ENCODE data around the gene SPATS2. TPM values are rescaled to one million over a fixed set of nuclear protein-coding genes. Genes with fewer than 3 reads are reported as not detected.
"Not testable (repeated sequence)": the region's sequence is repeated elsewhere in the genome, so short reads cannot be mapped to it uniquely, and the experiment has no call there.

Gene SPATS2
- total RNA-seq, 4 donors from 2014 or later, result 10.5 to 39.3 (median 21.0) TPM

- Histone ChIP-seq H3K36me3 (no peaks in the 10 kb centered on the region), H3K27ac (no peak overlapping the region), H3K4me1 (no peaks in the 10 kb centered on the region), H3K27me3 (no peaks in the 10 kb centered on the region), H3K9me3 (no peaks in the 10 kb centered on the region), H3K4me3 (no peak overlapping the region)
- DNase-seq, result no peak
- intact Hi-C loops (cut with DNase I; ENCODE audit: low total_unique reads) (no loop called here), in situ Hi-C loops (cut with MboI; ENCODE audit: low pct_ligation_motif_present in 1 of 4, low pct_unique_long_range_greater_than_20kb in 1 of 4, low sequenced_read_pairs in 3 of 4) (no loop called here)
- TF ChIP-seq CTCF (IDR thresholded peaks at IDR 0.05), result no peak
- TF ChIP-seq POLR2A (IDR thresholded peaks at IDR 0.05), result no peak
- TF ChIP-seq POLR2AphosphoS5 (IDR thresholded peaks at IDR 0.05), result no peak
- no peak for TF ChIP-seq EP300 (IDR thresholded peaks at IDR 0.05; ENCODE audit: low read depth)
- 73 to 79% methylated on average over 2 of the region's 2 CpGs for WGBS, 2 donors (ENCODE audit: low coverage in 1 of 2)
Measured at GRCh38 chr12:49377386-49377785, 10.1 kb downstream of the SPATS2 start.

- H3K4me3 ChIP-seq; H3K9me3 ChIP-seq; intact Hi-C loops (cut with DNase I; ENCODE audit: low total_unique reads); H3K36me3 ChIP-seq; in situ Hi-C loops (cut with MboI; ENCODE audit: low pct_ligation_motif_present in 1 of 4, low pct_unique_long_range_greater_than_20kb in 1 of 4, low sequenced_read_pairs in 3 of 4); H3K27me3 ChIP-seq; H3K4me1 ChIP-seq; H3K27ac ChIP-seq; DNase-seq: not testable (repeated sequence)
- 79 to 93% methylated on average over 6 to 9 of the region's 9 CpGs for WGBS, 2 donors (ENCODE audit: low coverage in 1 of 2)
Measured at GRCh38 chr12:49380184-49380583, 12.9 kb downstream of the SPATS2 start.

GRCh38 chr12:49388682-49389386, 21.6 kb downstream of the SPATS2 start:
- Histone ChIP-seq H3K9me3 (no peaks in the 10 kb centered on the region), H3K36me3 (peaks cover 0 to 1% (median 0%) of the 10 kb centered on the region in 4 donors), H3K27ac (no peak overlapping the region), H3K27me3 (no peaks in the 10 kb centered on the region), H3K4me1 (no peaks in the 10 kb centered on the region), H3K4me3 (no peak overlapping the region)
- peak; percentile 21 for DNase-seq
- in situ Hi-C loops (cut with MboI; ENCODE audit: low pct_ligation_motif_present in 1 of 4, low pct_unique_long_range_greater_than_20kb in 1 of 4, low sequenced_read_pairs in 3 of 4), result no loop called here
- 68% methylated on average over 18 of the region's 18 CpGs; no CpG with 5 or more reads in 1 of the 2 donors for WGBS, 2 donors (ENCODE audit: low coverage in 1 of 2)
- intact Hi-C loops (cut with DNase I; ENCODE audit: low total_unique reads), result no loop called here
- TF ChIP-seq POLR2AphosphoS5 (IDR thresholded peaks at IDR 0.05), result no peak
- TF ChIP-seq CTCF (IDR thresholded peaks at IDR 0.05), result no peak
- no peak for TF ChIP-seq POLR2A (IDR thresholded peaks at IDR 0.05)
- TF ChIP-seq EP300 (IDR thresholded peaks at IDR 0.05; ENCODE audit: low read depth), result no peak

GRCh38 chr12:49389387-49389703, 22.1 kb downstream of the SPATS2 start:
- TF ChIP-seq EP300 (IDR thresholded peaks at IDR 0.05; ENCODE audit: low read depth), result no peak
- no peak for TF ChIP-seq POLR2A (IDR thresholded peaks at IDR 0.05)
- no peak for TF ChIP-seq POLR2AphosphoS5 (IDR thresholded peaks at IDR 0.05)
- TF ChIP-seq CTCF (IDR thresholded peaks at IDR 0.05), result no peak
- Histone ChIP-seq H3K9me3 (no peaks in the 10 kb centered on the region), H3K4me3 (no peak overlapping the region), H3K27ac (no peak overlapping the region), H3K36me3 (peaks cover 0 to 1% (median 0%) of the 10 kb centered on the region in 4 donors), H3K4me1 (no peaks in the 10 kb centered on the region), H3K27me3 (no peaks in the 10 kb centered on the region)
- DNase-seq, result no peak
- intact Hi-C loops (cut with DNase I; ENCODE audit: low total_unique reads) (no loop called here), in situ Hi-C loops (cut with MboI; ENCODE audit: low pct_ligation_motif_present in 1 of 4, low pct_unique_long_range_greater_than_20kb in 1 of 4, low sequenced_read_pairs in 3 of 4) (no loop called here)
- WGBS, 2 donors (ENCODE audit: low coverage in 1 of 2), result 86 to 89% methylated on average over 11 to 13 of the region's 13 CpGs

- in situ Hi-C loops (cut with MboI; ENCODE audit: low pct_ligation_motif_present in 1 of 4, low pct_unique_long_range_greater_than_20kb in 1 of 4, low sequenced_read_pairs in 3 of 4), result no loop called here
Measured at GRCh38 chr12:49397000-49397399, 29.7 kb downstream of the SPATS2 start.

More at GRCh38 chr12:49397000-49397399, 29.7 kb downstream of the SPATS2 start:
- 100% methylated on average over 1 of the region's 1 CpG for WGBS, 2 donors (ENCODE audit: low coverage in 1 of 2)
- Histone ChIP-seq H3K4me3 (no peak overlapping the region), H3K27ac (no peak overlapping the region), H3K9me3 (no peaks in the 10 kb centered on the region), H3K27me3 (no peaks in the 10 kb centered on the region), H3K4me1 (no peaks in the 10 kb centered on the region), H3K36me3 (no peaks in the 10 kb centered on the region)
- intact Hi-C loops (cut with DNase I; ENCODE audit: low total_unique reads), result no loop called here
- DNase-seq, result no peak
- TF ChIP-seq POLR2AphosphoS5 (IDR thresholded peaks at IDR 0.05) (no peak), POLR2A (IDR thresholded peaks at IDR 0.05) (no peak), EP300 (IDR thresholded peaks at IDR 0.05; ENCODE audit: low read depth) (no peak), CTCF (IDR thresholded peaks at IDR 0.05) (no peak)

Data from transverse colon (tissue), 4 donors.